ENCODE measurements around the gene P4HB.
"Not testable (repeated sequence)": the region's sequence is repeated elsewhere in the genome, so short reads cannot be mapped to it uniquely, and the experiment has no call there.

P4HB gene

GRCh38 chr17:81841866-81842265 is 18.5 kb downstream of the P4HB start:
- Histone ChIP-seq H3K4me1 (ENCODE audit: control insufficient read depth, insufficient read depth, low read length) (no peaks in the 10 kb centered on the region), H3K36me3 (ENCODE audit: control insufficient read depth, insufficient read depth, low read length) (peaks cover 40% of the 10 kb centered on the region), H3K27ac (ENCODE audit: low read depth, low read length) (no peak overlapping the region), H3K9ac (ENCODE audit: low read depth, low read length) (no peak overlapping the region), H3K4me3 (ENCODE audit: low read depth, low read length) (no peak overlapping the region), H3K27me3 (ENCODE audit: control insufficient read depth, insufficient read depth, low read length) (no peaks in the 10 kb centered on the region), H3K9me3 (ENCODE audit: control insufficient read depth, insufficient read depth, low read length) (no peaks in the 10 kb centered on the region)

DNA sequence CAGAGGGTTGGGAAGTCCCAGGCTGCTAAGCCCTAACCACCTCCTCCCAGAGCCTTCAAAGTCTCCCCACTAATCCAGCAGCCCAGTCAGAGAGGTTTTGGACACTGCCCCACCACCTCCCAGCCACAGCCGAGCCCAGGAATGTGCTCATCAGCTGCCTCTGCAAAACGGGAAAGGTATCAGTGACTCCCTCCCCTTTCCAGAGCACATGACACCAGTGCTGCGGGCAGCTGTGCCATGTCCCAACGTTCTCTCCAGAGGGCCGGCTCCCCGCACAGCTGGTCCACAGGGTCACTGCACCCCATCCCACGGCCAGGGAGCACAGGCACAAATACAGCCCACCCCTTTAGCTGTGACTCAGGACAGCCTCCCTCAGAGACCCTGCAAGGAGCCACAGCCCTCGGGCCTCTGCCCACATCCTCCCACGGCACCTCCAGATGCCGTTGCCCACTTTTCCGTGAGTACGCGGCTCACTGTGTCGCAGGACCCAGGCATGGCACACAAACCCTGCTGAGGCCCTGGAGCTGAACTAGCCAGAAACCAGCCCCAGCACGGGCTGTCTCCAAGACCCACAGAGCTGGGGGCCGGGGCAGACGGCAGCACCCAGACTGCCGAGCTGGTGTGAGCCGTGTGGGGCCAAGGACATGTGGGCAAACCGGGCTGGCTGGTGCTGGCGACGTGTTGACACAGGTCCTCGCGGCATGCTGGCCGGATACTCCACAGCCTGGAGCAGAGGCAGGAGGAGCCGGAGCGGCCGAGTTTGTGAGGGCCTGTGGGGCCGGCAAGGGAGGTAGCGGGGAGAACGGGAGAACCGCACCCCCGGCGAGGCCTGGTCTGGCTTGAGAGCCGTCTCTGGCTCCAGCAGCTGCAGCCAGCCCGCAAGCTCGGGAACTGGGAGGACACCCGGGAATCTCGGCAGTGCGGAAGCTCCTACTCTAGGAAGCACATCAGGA is 19.2 kb downstream of the P4HB start:
- H3K9me3 ChIP-seq (ENCODE audit: control insufficient read depth, insufficient read depth, low read length): no peaks in the 10 kb centered on the region
- H3K9ac ChIP-seq (ENCODE audit: low read depth, low read length): no peak overlapping the region
- peaks cover 33% of the 10 kb centered on the region for H3K36me3 ChIP-seq (ENCODE audit: control insufficient read depth, insufficient read depth, low read length)
- H3K27me3 ChIP-seq (ENCODE audit: control insufficient read depth, insufficient read depth, low read length): no peaks in the 10 kb centered on the region
- no peak overlapping the region for H3K4me3 ChIP-seq (ENCODE audit: low read depth, low read length)
- peak overlapping the region; percentile 47 for H3K27ac ChIP-seq (ENCODE audit: low read depth, low read length)
- H3K4me1 ChIP-seq (ENCODE audit: control insufficient read depth, insufficient read depth, low read length): no peaks in the 10 kb centered on the region

DNA sequence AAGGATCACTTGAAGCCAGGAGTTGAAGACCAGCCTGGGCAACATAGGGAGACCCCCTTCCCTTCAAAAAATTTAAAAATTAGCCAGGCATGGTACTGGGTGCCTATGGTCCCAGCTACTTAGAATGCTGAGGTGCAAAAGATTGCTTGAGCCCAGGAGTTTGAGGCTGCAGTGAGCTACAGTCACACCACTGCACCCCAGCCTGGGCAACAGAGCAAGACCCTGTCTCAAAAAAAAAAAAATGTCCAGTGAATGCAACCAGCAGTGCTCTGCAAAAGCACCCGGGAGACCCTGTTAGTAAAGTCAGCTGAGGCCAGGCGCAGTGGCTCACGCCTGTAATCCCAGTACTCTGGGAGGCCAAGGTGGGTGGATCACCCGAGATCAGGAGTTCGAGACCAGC is 20.3 kb downstream of the P4HB start:
- H3K36me3 ChIP-seq (ENCODE audit: control insufficient read depth, insufficient read depth, low read length): peaks cover 22% of the 10 kb centered on the region
- not testable (repeated sequence) for H3K4me1 ChIP-seq (ENCODE audit: control insufficient read depth, insufficient read depth, low read length); H3K27me3 ChIP-seq (ENCODE audit: control insufficient read depth, insufficient read depth, low read length); H3K9ac ChIP-seq (ENCODE audit: low read depth, low read length); H3K27ac ChIP-seq (ENCODE audit: low read depth, low read length); H3K9me3 ChIP-seq (ENCODE audit: control insufficient read depth, insufficient read depth, low read length); H3K4me3 ChIP-seq (ENCODE audit: low read depth, low read length)

DNA sequence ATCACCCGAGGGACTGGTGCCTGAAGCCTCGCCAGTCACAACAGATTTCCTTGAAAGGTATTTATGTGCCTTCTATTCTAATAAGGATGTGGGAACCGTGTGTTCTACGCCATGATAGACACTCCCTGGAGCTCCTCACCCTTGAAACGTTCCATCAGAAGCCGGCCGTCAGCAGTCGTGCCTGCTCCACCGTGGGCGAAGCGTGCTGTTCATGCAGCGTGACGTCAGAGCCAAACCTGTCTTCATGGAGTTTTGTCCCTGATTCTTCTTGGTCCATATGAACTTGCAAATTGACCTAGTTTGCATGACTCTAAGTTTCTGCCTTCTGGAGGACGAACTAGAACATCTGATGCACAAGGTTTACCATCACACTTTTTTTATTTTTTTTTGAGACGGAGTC is 21.0 kb downstream of the P4HB start:
- no peaks in the 10 kb centered on the region for H3K4me1 ChIP-seq (ENCODE audit: control insufficient read depth, insufficient read depth, low read length)
- no peaks in the 10 kb centered on the region for H3K9me3 ChIP-seq (ENCODE audit: control insufficient read depth, insufficient read depth, low read length)
- peaks cover 15% of the 10 kb centered on the region for H3K36me3 ChIP-seq (ENCODE audit: control insufficient read depth, insufficient read depth, low read length)
- H3K9ac ChIP-seq (ENCODE audit: low read depth, low read length): no peak overlapping the region
- H3K27me3 ChIP-seq (ENCODE audit: control insufficient read depth, insufficient read depth, low read length): no peaks in the 10 kb centered on the region
- no peak overlapping the region for H3K4me3 ChIP-seq (ENCODE audit: low read depth, low read length)
- no peak overlapping the region for H3K27ac ChIP-seq (ENCODE audit: low read depth, low read length)

- Histone ChIP-seq H3K9me3 (ENCODE audit: control insufficient read depth, insufficient read depth, low read length) (no peaks in the 10 kb centered on the region), H3K27ac (ENCODE audit: low read depth, low read length) (no peak overlapping the region), H3K9ac (ENCODE audit: low read depth, low read length) (no peak overlapping the region), H3K27me3 (ENCODE audit: control insufficient read depth, insufficient read depth, low read length) (no peaks in the 10 kb centered on the region), H3K36me3 (ENCODE audit: control insufficient read depth, insufficient read depth, low read length) (peaks cover 10% of the 10 kb centered on the region), H3K4me1 (ENCODE audit: control insufficient read depth, insufficient read depth, low read length) (no peaks in the 10 kb centered on the region), H3K4me3 (ENCODE audit: low read depth, low read length) (no peak overlapping the region)
Observed at GRCh38 chr17:81838753-81839255, 21.5 kb downstream of the P4HB start.

DNA sequence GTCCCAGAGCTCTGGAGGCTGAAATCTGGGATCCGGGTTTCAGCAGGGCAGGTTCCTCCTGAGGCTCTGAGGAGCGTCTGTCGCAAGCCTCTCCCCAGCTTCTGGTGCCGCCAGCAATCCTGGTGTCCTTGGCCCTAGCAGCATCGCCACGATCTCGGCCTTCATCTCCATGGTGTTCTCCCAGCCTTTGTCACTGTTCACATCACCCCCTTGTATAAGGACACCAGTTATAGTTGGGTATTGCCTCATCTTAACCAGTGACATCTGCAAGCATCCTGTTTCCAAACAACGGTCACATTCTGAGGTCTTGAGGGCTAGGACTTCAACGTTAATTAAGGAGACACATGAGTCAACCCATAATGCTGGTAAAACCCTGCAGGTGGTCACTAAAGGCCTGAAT is 22.7 kb downstream of the P4HB start:
- no peak overlapping the region for H3K4me3 ChIP-seq (ENCODE audit: low read depth, low read length)
- H3K27ac ChIP-seq (ENCODE audit: low read depth, low read length): no peak overlapping the region
- H3K9ac ChIP-seq (ENCODE audit: low read depth, low read length): no peak overlapping the region
- H3K9me3 ChIP-seq (ENCODE audit: control insufficient read depth, insufficient read depth, low read length): no peaks in the 10 kb centered on the region
- H3K4me1 ChIP-seq (ENCODE audit: control insufficient read depth, insufficient read depth, low read length): no peaks in the 10 kb centered on the region
- no peaks in the 10 kb centered on the region for H3K27me3 ChIP-seq (ENCODE audit: control insufficient read depth, insufficient read depth, low read length)
- H3K36me3 ChIP-seq (ENCODE audit: control insufficient read depth, insufficient read depth, low read length): no peaks in the 10 kb centered on the region; the same call in 1 of the 2 replicates

DNA sequence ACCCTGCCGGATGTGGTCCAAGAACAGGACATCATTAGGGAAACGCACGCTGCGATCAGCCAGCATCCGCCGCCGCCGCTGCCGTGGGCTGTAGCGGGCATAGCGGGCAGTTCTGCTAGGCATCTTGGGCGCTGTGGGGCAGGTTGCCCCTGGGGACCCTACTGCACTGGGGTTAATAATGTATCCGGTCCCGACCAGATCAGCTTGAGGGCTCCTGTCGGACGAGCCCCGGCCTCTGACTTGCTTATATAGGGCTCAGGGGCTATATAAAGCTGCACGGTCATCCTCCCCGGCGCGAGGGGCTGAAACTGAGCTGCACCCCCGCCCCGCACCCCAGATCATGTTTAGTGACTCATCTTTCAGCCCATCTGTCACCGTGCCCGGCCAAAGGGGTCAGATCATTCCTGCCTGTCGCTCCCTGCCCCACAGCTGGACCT is 25.5 kb downstream of the P4HB start, which contains the start of gene PPP1R27:
PPP1R27 (minus strand) TSS at position 220 of the 437 bp plus-strand sequence; CDS start at position 123, 97 bp downstream.
- Histone ChIP-seq H3K9ac (ENCODE audit: low read depth, low read length) (peak within 1 kb of the TSS; percentile 94), H3K9me3 (ENCODE audit: control insufficient read depth, insufficient read depth, low read length) (no peaks in the 10 kb centered on the region), H3K27ac (ENCODE audit: low read depth, low read length) (peak within 1 kb of the TSS; percentile 94), H3K27me3 (ENCODE audit: control insufficient read depth, insufficient read depth, low read length) (no peaks in the 10 kb centered on the region), H3K36me3 (ENCODE audit: control insufficient read depth, insufficient read depth, low read length) (no peaks in the 10 kb centered on the region), H3K4me3 (ENCODE audit: low read depth, low read length) (peak within 1 kb of the TSS; percentile 90), H3K4me1 (ENCODE audit: control insufficient read depth, insufficient read depth, low read length) (peaks cover 8% of the 10 kb centered on the region)

DNA sequence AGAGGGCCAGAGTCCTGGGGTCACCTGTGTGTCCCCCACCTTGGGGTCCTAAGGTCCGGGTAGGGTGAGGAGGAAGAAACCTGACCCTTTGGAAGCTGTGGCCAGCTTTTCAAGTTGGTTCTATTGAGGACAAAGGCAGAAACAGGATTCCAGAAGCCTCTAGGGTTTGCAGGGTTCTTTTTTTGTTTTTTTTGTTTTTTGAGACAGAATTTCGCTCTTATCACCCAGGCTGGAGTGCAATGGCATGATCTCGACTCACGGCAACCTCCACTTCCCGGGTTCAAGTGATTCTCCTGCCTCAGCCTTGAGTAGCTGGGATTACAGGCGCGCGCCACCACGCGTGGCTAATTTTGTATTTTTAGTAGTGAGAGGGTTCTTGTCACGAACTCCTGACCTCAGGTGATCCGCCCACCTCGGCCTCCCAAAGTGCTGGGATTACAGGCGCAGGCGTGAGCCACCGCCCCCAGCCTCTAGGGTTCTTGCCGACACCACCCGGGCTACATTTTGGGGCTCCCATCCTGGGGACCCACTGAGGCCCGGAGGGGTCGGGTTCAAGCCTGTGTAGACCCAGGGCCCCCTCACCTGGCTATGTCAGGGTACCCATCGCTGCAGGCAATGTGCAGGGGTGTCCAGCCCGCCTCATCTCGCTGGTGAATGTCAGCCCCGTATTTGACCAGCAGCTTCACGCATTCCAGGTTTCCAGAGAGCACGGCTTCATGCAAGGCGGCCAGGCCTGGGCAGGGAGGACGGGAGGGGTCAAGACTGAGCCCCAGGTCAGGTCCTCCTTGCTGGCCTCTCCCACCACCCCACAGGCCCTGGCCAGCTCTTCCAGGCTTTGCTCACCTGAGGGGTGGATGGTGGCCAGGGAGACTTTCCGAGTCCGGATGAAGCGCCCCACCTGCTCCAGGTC is 26.2 kb downstream of the P4HB start:
- Histone ChIP-seq H3K36me3 (ENCODE audit: control insufficient read depth, insufficient read depth, low read length) (no peaks in the 10 kb centered on the region), H3K9me3 (ENCODE audit: control insufficient read depth, insufficient read depth, low read length) (no peaks in the 10 kb centered on the region), H3K27me3 (ENCODE audit: control insufficient read depth, insufficient read depth, low read length) (no peaks in the 10 kb centered on the region), H3K4me1 (ENCODE audit: control insufficient read depth, insufficient read depth, low read length) (peaks cover 8% of the 10 kb centered on the region), H3K27ac (ENCODE audit: low read depth, low read length) (peak overlapping the region; percentile 94), H3K4me3 (ENCODE audit: low read depth, low read length) (peak overlapping the region; percentile 90), H3K9ac (ENCODE audit: low read depth, low read length) (peak overlapping the region; percentile 94)

GRCh38 chr17:81833160-81833920 is 27.0 kb downstream of the P4HB start, which contains the start of gene MCRIP1:
Gene MCRIP1 (minus strand): TSS chr17:81833291. CDS start chr17:81824506, 8,785 bp downstream.
- peak within 1 kb of the TSS; percentile 90 for H3K4me3 ChIP-seq (ENCODE audit: low read depth, low read length)
- no peaks in the 10 kb centered on the region for H3K27me3 ChIP-seq (ENCODE audit: control insufficient read depth, insufficient read depth, low read length)

DNA sequence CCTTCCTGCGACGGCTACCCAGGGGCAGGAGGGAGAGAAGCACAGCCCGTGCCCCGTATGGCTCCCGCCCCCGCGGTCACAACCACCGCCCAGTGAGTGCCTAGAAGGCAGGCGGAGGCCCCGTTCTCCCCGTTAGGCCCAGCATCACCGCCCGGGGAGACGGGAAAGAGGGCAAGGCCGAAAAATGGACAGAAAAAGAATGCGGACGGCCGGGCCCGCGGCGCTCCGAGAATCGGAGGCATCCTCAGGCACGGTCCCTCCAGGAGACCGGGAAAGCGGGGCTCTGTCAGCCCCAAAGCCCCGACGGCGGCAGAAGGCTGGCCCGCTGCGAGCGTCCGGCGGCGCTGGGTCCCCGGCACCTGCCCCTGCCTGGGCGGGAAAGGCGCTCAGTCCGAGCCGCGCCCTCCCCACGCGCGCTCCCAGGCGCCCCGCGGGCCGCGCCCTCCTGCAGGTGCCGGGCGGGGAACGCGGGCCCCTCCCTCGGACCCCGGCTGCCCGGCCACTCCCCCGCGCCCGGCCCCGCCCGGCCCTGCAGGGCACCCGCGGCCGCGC is 27.7 kb downstream of the P4HB start:
- peak overlapping the region; percentile 65; the same call in 1 of the 2 replicates for H3K9ac ChIP-seq (ENCODE audit: low read depth, low read length)
- peak overlapping the region; percentile 88 for H3K4me3 ChIP-seq (ENCODE audit: low read depth, low read length)
- no peaks in the 10 kb centered on the region for H3K36me3 ChIP-seq (ENCODE audit: control insufficient read depth, insufficient read depth, low read length)

More at GRCh38 chr17:81833160-81833920, 27.0 kb downstream of the P4HB start, which contains the start of gene MCRIP1:
- peak within 1 kb of the TSS; percentile 94 for H3K27ac ChIP-seq (ENCODE audit: low read depth, low read length)
- peak within 1 kb of the TSS; percentile 94 for H3K9ac ChIP-seq (ENCODE audit: low read depth, low read length)
- H3K4me1 ChIP-seq (ENCODE audit: control insufficient read depth, insufficient read depth, low read length): peaks cover 8% of the 10 kb centered on the region
- no peaks in the 10 kb centered on the region for H3K9me3 ChIP-seq (ENCODE audit: control insufficient read depth, insufficient read depth, low read length)
- no peaks in the 10 kb centered on the region for H3K36me3 ChIP-seq (ENCODE audit: control insufficient read depth, insufficient read depth, low read length)

More for the DNA sequence above, 27.7 kb downstream of the P4HB start:
- Histone ChIP-seq H3K9me3 (ENCODE audit: control insufficient read depth, insufficient read depth, low read length) (no peaks in the 10 kb centered on the region), H3K27me3 (ENCODE audit: control insufficient read depth, insufficient read depth, low read length) (no peaks in the 10 kb centered on the region), H3K27ac (ENCODE audit: low read depth, low read length) (peak overlapping the region; percentile 68), H3K4me1 (ENCODE audit: control insufficient read depth, insufficient read depth, low read length) (peaks cover 8% of the 10 kb centered on the region)

All from HUES48 (cell line).